Measurements from ENCODE around the gene GORASP1. TPM values are rescaled to one million over a fixed set of nuclear protein-coding genes. Genes with fewer than 3 reads are reported as not detected.

GORASP1 gene
- total and polyA plus RNA-seq, 2 of the 13 experiments (the other 11 are each of a cell fraction or from before 2014, with no cell fraction given) = 36.4 to 39.8 TPM

DNA sequence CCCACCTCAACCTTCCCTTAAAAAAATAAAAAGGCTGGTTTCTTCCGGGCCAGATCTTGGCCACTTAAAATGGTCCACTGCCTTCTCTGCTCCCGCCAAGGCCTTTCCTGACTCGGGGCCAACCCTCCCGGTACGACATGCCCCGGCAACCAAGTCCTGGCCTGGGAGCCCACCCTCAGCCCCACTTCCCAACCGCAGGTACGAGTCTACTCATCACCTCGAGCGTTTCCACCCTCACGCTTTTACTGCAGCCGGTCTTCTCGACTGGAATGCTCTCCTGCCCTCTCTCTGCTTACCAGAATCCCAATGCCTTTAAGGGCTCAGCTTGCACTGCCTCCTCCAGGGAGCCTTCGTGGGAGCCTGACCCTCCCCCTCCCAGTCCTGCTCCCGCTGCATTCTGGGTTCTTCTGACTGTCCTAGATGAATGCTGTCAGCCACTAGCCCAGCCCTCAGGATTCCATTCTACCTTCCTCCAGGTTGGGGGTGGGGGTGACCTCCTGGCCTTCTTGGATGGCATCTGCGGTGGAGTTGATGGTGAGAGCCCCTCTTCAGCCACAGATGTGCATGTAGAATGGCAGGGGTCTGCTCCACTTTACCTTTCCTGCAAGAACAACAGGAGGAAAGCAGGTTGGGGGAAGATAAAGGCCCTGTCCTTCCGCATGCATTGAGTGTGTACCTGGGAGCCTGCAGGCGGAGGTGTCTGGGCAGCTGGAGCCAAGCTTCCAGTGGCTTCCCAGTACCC is 47.0 kb upstream of the GORASP1 start (continued):
- TF ChIP-seq SOX13 (IDR thresholded peaks at IDR 0.05) (no peak), SOX13 (CRISPR knock-in tag; conservative IDR thresholded peaks at IDR 0.05 in 1 of 2, IDR thresholded peaks at IDR 0.05 in 1 of 2) (no peak), EP300 (IDR thresholded peaks at IDR 0.05; ENCODE audit: low read depth in 2 of 2, low read length in 2 of 2) (no peak), EP300 (CRISPR knock-in tag; IDR thresholded peaks at IDR 0.05; ENCODE audit: borderline replicate concordance) (no peak), ZFAT (CRISPR knock-in tag; conservative IDR thresholded peaks at IDR 0.05) (no peak), ZNF589 (CRISPR knock-in tag; conservative IDR thresholded peaks at IDR 0.05) (no peak), ISX (CRISPR knock-in tag; conservative IDR thresholded peaks at IDR 0.05) (no peak), GLI4 (CRISPR knock-in tag; IDR thresholded peaks at IDR 0.05; ENCODE audit: borderline replicate concordance) (no peak), NFIC (IDR thresholded peaks at IDR 0.05; ENCODE audit: low read length) (no peak), MEF2D (CRISPR knock-in tag; IDR thresholded peaks at IDR 0.05) (no peak), ZSCAN9 (CRISPR knock-in tag; IDR thresholded peaks at IDR 0.05; ENCODE audit: borderline replicate concordance) (0 out of 2 replicates have a peak, but pooled peaks have one; percentile 31), NFE2L2 (IDR thresholded peaks at IDR 0.05; ENCODE audit: low read length) (no peak), ZMYM4 (CRISPR knock-in tag; IDR thresholded peaks at IDR 0.05) (peak; percentile 47; the same call in 1 of the 2 replicates), SP2 (CRISPR knock-in tag; IDR thresholded peaks at IDR 0.05) (no peak), HNRNPL (IDR thresholded peaks at IDR 0.05; ENCODE audit: low read depth, low read length) (no peak), RARG (CRISPR knock-in tag; IDR thresholded peaks at IDR 0.05; ENCODE audit: low read depth) (no peak), KLF12 (CRISPR knock-in tag; IDR thresholded peaks at IDR 0.05; ENCODE audit: borderline replicate concordance) (no peak), ASH2L (IDR thresholded peaks at IDR 0.05; ENCODE audit: insufficient read length, low read depth, low read length) (no peak)
- TF ChIP-seq, protein P1, sequence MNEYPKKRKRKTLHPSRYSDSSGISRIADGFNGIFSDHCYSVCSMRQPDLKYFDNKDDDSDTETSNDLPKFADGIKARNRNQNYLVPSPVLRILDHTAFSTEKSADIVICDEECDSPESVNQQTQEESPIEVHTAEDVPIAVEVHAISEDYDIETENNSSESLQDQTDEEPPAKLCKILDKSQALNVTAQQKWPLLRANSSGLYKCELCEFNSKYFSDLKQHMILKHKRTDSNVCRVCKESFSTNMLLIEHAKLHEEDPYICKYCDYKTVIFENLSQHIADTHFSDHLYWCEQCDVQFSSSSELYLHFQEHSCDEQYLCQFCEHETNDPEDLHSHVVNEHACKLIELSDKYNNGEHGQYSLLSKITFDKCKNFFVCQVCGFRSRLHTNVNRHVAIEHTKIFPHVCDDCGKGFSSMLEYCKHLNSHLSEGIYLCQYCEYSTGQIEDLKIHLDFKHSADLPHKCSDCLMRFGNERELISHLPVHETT (CRISPR knock-in tag; conservative IDR thresholded peaks at IDR 0.05) = 0 out of 2 replicates have a peak, but pooled peaks have one; percentile 24
- TF ChIP-seq, protein P2, sequence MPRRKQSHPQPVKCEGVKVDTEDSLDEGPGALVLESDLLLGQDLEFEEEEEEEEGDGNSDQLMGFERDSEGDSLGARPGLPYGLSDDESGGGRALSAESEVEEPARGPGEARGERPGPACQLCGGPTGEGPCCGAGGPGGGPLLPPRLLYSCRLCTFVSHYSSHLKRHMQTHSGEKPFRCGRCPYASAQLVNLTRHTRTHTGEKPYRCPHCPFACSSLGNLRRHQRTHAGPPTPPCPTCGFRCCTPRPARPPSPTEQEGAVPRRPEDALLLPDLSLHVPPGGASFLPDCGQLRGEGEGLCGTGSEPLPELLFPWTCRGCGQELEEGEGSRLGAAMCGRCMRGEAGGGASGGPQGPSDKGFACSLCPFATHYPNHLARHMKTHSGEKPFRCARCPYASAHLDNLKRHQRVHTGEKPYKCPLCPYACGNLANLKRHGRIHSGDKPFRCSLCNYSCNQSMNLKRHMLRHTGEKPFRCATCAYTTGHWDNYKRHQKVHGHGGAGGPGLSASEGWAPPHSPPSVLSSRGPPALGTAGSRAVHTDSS (CRISPR knock-in tag; conservative IDR thresholded peaks at IDR 0.05) = no peak
- TF ChIP-seq, protein P3, sequence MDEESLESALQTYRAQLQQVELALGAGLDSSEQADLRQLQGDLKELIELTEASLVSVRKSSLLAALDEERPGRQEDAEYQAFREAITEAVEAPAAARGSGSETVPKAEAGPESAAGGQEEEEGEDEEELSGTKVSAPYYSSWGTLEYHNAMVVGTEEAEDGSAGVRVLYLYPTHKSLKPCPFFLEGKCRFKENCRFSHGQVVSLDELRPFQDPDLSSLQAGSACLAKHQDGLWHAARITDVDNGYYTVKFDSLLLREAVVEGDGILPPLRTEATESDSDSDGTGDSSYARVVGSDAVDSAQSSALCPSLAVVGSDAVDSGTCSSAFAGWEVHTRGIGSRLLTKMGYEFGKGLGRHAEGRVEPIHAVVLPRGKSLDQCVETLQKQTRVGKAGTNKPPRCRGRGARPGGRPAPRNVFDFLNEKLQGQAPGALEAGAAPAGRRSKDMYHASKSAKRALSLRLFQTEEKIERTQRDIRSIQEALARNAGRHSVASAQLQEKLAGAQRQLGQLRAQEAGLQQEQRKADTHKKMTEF (CRISPR knock-in tag; IDR thresholded peaks at IDR 0.05) = peak; percentile 37; the same call in 1 of the 2 replicates
